GM23248 (cell line): ENCODE measurements around the gene RAB43. TPM values are rescaled to one million over a fixed set of nuclear protein-coding genes. Genes with fewer than 3 reads are reported as not detected.

ENCODE experiments used
- DNase-seq: peaks from one replicate; pipeline ENCODE4 v3.0.0-alpha.2; 2015
- H2AFZ ChIP-seq: fragments of 200-600 bp; sonication (generic); 2 replicates; pipeline ENCODE4 v1.6.1; 2016; ENCODE audit warnings: antibody characterized with exemption
- H3F3A ChIP-seq: fragments of 200-600 bp; sonication (generic); 2 replicates; pipeline ENCODE4 v1.6.1; 2016; ENCODE audit warnings: mild to moderate bottlenecking, antibody characterized with exemption, mixed run types; ENCODE audit not compliant: insufficient read depth
- H3K27ac ChIP-seq: fragments of 200-600 bp; sonication (generic); 2 replicates; pipeline ENCODE4 v1.5.1; 2016; ENCODE audit warnings: mild to moderate bottlenecking
- H3K27me3 ChIP-seq: fragments of 200-600 bp; sonication (generic); replicated peaks from 2 replicates; pipeline ENCODE4 v1.6.1; 2016; ENCODE audit warnings: mild to moderate bottlenecking; ENCODE audit not compliant: insufficient read depth
- H3K36me3 ChIP-seq: fragments of 200-600 bp; sonication (generic); 2 replicates; pipeline ENCODE4 v1.6.1; 2016; ENCODE audit warnings: low read depth, mild to moderate bottlenecking
- H3K4me1 ChIP-seq: fragments of 200-600 bp; sonication (generic); 2 replicates; pipeline ENCODE4 v1.6.1; 2016; ENCODE audit warnings: mild to moderate bottlenecking; ENCODE audit not compliant: insufficient read depth
- H3K4me2 ChIP-seq: fragments of 200-600 bp; sonication (generic); one replicate; pipeline ENCODE4 v1.6.1; 2016; ENCODE audit warnings: mild to moderate bottlenecking; ENCODE audit not compliant: unreplicated experiment
- H3K4me3 ChIP-seq: fragments of 200-600 bp; sonication (generic); 2 replicates; pipeline ENCODE4 v1.5.1; 2016; ENCODE audit warnings: mild to moderate bottlenecking
- H3K79me2 ChIP-seq: fragments of 200-600 bp; sonication (generic); 2 replicates; pipeline ENCODE4 v1.6.1; 2016; ENCODE audit warnings: mild to moderate bottlenecking; ENCODE audit not compliant: insufficient read depth
- H3K9ac ChIP-seq: fragments of 200-600 bp; sonication (generic); 2 replicates; pipeline ENCODE4 v1.6.1; 2016; ENCODE audit warnings: mild to moderate bottlenecking
- H3K9me2 ChIP-seq: fragments of 200-600 bp; sonication (generic); 2 replicates; pipeline ENCODE4 v1.6.1; 2016; ENCODE audit warnings: mixed run types, mild to moderate bottlenecking, moderate library complexity; ENCODE audit not compliant: insufficient read depth
- H3K9me3 ChIP-seq: fragments of 200-600 bp; sonication (generic); one replicate; pipeline ENCODE4 v1.6.1; 2017; ENCODE audit warnings: low read depth
- H4K20me1 ChIP-seq: fragments of 200-600 bp; sonication (generic); 2 replicates; pipeline ENCODE4 v1.6.0; 2016; ENCODE audit not compliant: insufficient read depth
- EZH2 ChIP-seq: fragments of 200-600 bp; sonication (generic); IDR thresholded peaks from 2 replicates; pipeline ENCODE4 v1.6.1; 2018; ENCODE audit warnings: antibody characterized with exemption, mild to moderate bottlenecking; ENCODE audit not compliant: insufficient read depth, poor library complexity, severe bottlenecking
- EZH2phosphoT487 ChIP-seq: fragments of 200-600 bp; sonication (generic); IDR thresholded peaks from 2 replicates; pipeline ENCODE4 v1.6.1; 2018; ENCODE audit warnings: antibody characterized with exemption, moderate library complexity, mild to moderate bottlenecking, low read depth; ENCODE audit not compliant: insufficient read depth
- WGBS, 2 experiments: methylation state at CpG; one replicate each; pipeline ENCODE4 v1.1.6; 2015 to 2017; ENCODE audit warnings: low lambda C conversion rate in 2 of 2, low coverage in 1 of 2; ENCODE audit errors: missing lambda C conversion rate in 2 of 2; 5-methylcytosine and 5-hydroxymethylcytosine counted together
- in situ Hi-C: fragments of 300-500 bp; cut with MboI; formaldehyde crosslinking; loops from 2 replicates; pipeline ENCODE4 v1.15.0; 2020
- polyA plus RNA-seq: library from polyadenylated mRNA; unstranded; fragments of >200 nt; fragmentation: Nextera tagmentation; extraction: Ambion mirVana; gene quantifications from 2 replicates; pipeline ENCODE4 v1.2.1, GENCODE V29; 2016
- total RNA-seq: library from RNA; depleted of rRNA; stranded (reverse); fragments of >200 nt; shearing (Covaris generic); gene quantifications from 2 replicates; pipeline ENCODE4 v1.2.3, GENCODE V29; 2014

The RAB43 gene
- total and polyA plus RNA-seq, 2 experiments from 2014 or later: 6.9 to 19.7 TPM

- no peak overlapping the region for H3K4me3 ChIP-seq
- no peak for DNase-seq
- H3K27me3 ChIP-seq: no peaks in the 10 kb centered on the region
- no peaks in the 10 kb centered on the region for H3K9me2 ChIP-seq
- 95% methylated on average over 12 of the region's 12 CpGs for WGBS, 2 experiments
- TF ChIP-seq EZH2phosphoT487 (no peak), EZH2 (no peak)
- no peak overlapping the region for H3K27ac ChIP-seq
- H3K36me3 ChIP-seq: no peaks in the 10 kb centered on the region
- H3K4me1 ChIP-seq: peaks cover 2% of the 10 kb centered on the region; the same call in 1 of the 2 replicates
- in situ Hi-C loops: no loop called here
- no peak overlapping the region for H2AFZ ChIP-seq
- H3K4me2 ChIP-seq: no peak overlapping the region
- no peak overlapping the region for H3K9ac ChIP-seq
- no peaks in the 10 kb centered on the region for H4K20me1 ChIP-seq
- no peaks in the 10 kb centered on the region for H3F3A ChIP-seq
- H3K79me2 ChIP-seq: no peaks in the 10 kb centered on the region
- H3K9me3 ChIP-seq: no peaks in the 10 kb centered on the region
Observed at GRCh38 chr3:129085165-129085715, 36.4 kb downstream of the RAB43 start.

- Histone ChIP-seq H3K36me3 (no peaks in the 10 kb centered on the region), H3K9me2 (no peaks in the 10 kb centered on the region), H2AFZ (no peak overlapping the region), H3K27me3 (no peaks in the 10 kb centered on the region), H3K4me1 (peaks cover 2% of the 10 kb centered on the region; the same call in 1 of the 2 replicates), H3K4me2 (no peak overlapping the region), H3K9ac (no peak overlapping the region), H3K9me3 (no peaks in the 10 kb centered on the region), H4K20me1 (no peaks in the 10 kb centered on the region), H3F3A (no peaks in the 10 kb centered on the region), H3K79me2 (no peaks in the 10 kb centered on the region), H3K27ac (no peak overlapping the region), H3K4me3 (no peak overlapping the region)
- WGBS, 2 experiments: 67 to 73% methylated on average over 6 of the region's 6 CpGs
- in situ Hi-C loops: no loop called here
- no peak for DNase-seq
- TF ChIP-seq EZH2 (no peak), EZH2phosphoT487 (no peak)
Observed at GRCh38 chr3:129084501-129084900, 37.1 kb downstream of the RAB43 start.

GRCh38 chr3:129082026-129082425 is 39.6 kb downstream of the RAB43 start:
- no peaks in the 10 kb centered on the region for H3K36me3 ChIP-seq
- H3K9ac ChIP-seq: no peak overlapping the region
- H3K9me3 ChIP-seq: no peaks in the 10 kb centered on the region
- H3K4me2 ChIP-seq: no peak overlapping the region
- no peaks in the 10 kb centered on the region for H4K20me1 ChIP-seq
- no peak for DNase-seq
- 73 to 75% methylated on average over 9 of the region's 9 CpGs for WGBS, 2 experiments
- TF ChIP-seq EZH2: no peak
- no peak for TF ChIP-seq EZH2phosphoT487
- in situ Hi-C loops: no loop called here
- no peak overlapping the region for H2AFZ ChIP-seq
- no peaks in the 10 kb centered on the region for H3K79me2 ChIP-seq
- no peaks in the 10 kb centered on the region for H3K4me1 ChIP-seq
- no peak overlapping the region for H3K27ac ChIP-seq
- no peak overlapping the region for H3K4me3 ChIP-seq
- no peaks in the 10 kb centered on the region for H3K9me2 ChIP-seq
- H3F3A ChIP-seq: no peaks in the 10 kb centered on the region
- H3K27me3 ChIP-seq: no peaks in the 10 kb centered on the region

- DNase-seq: no peak
- no peak for TF ChIP-seq EZH2
- TF ChIP-seq EZH2phosphoT487: no peak
- H3K4me2 ChIP-seq: no peak overlapping the region
- no peak overlapping the region for H2AFZ ChIP-seq
- no peaks in the 10 kb centered on the region for H3K36me3 ChIP-seq
- H3K4me3 ChIP-seq: no peak overlapping the region
- no peaks in the 10 kb centered on the region for H3F3A ChIP-seq
- no peaks in the 10 kb centered on the region for H4K20me1 ChIP-seq
- H3K27me3 ChIP-seq: no peaks in the 10 kb centered on the region
- H3K79me2 ChIP-seq: no peaks in the 10 kb centered on the region
- no peaks in the 10 kb centered on the region for H3K9me2 ChIP-seq
- in situ Hi-C loops: no loop called here
- no peak overlapping the region for H3K9ac ChIP-seq
- H3K9me3 ChIP-seq: no peaks in the 10 kb centered on the region
- no peak overlapping the region for H3K27ac ChIP-seq
- H3K4me1 ChIP-seq: no peaks in the 10 kb centered on the region
- WGBS, 2 experiments: 86 to 90% methylated on average over 8 of the region's 8 CpGs
Observed at GRCh38 chr3:129081503-129081902, 40.1 kb downstream of the RAB43 start.

- no peak overlapping the region for H3K9ac ChIP-seq
- no peaks in the 10 kb centered on the region for H3K79me2 ChIP-seq
- no peak for DNase-seq
- H3K27ac ChIP-seq: no peak overlapping the region
- no peaks in the 10 kb centered on the region for H3K9me2 ChIP-seq
- no peaks in the 10 kb centered on the region for H4K20me1 ChIP-seq
- no peaks in the 10 kb centered on the region for H3K9me3 ChIP-seq
- no peak overlapping the region for H3K4me2 ChIP-seq
- no peak overlapping the region for H2AFZ ChIP-seq
- H3F3A ChIP-seq: no peaks in the 10 kb centered on the region
- TF ChIP-seq EZH2phosphoT487 (no peak), EZH2 (no peak)
- in situ Hi-C loops: no loop called here
- no peak overlapping the region for H3K4me3 ChIP-seq
- WGBS, 2 experiments: 80 to 82% methylated on average over 6 to 8 of the region's 8 CpGs
- H3K27me3 ChIP-seq: no peaks in the 10 kb centered on the region
- H3K4me1 ChIP-seq: no peaks in the 10 kb centered on the region
- no peaks in the 10 kb centered on the region for H3K36me3 ChIP-seq
Observed at GRCh38 chr3:129078510-129078909, 43.1 kb downstream of the RAB43 start.
